ENCODE results near the gene TSEN2. TPM values are rescaled to one million over a fixed set of nuclear protein-coding genes. Genes with fewer than 3 reads are reported as not detected.

Gene TSEN2
- total and polyA plus RNA-seq, 2 of the 13 experiments (the other 11 are each of a cell fraction or from before 2014, with no cell fraction given): 11.0 to 17.3 TPM

DNA sequence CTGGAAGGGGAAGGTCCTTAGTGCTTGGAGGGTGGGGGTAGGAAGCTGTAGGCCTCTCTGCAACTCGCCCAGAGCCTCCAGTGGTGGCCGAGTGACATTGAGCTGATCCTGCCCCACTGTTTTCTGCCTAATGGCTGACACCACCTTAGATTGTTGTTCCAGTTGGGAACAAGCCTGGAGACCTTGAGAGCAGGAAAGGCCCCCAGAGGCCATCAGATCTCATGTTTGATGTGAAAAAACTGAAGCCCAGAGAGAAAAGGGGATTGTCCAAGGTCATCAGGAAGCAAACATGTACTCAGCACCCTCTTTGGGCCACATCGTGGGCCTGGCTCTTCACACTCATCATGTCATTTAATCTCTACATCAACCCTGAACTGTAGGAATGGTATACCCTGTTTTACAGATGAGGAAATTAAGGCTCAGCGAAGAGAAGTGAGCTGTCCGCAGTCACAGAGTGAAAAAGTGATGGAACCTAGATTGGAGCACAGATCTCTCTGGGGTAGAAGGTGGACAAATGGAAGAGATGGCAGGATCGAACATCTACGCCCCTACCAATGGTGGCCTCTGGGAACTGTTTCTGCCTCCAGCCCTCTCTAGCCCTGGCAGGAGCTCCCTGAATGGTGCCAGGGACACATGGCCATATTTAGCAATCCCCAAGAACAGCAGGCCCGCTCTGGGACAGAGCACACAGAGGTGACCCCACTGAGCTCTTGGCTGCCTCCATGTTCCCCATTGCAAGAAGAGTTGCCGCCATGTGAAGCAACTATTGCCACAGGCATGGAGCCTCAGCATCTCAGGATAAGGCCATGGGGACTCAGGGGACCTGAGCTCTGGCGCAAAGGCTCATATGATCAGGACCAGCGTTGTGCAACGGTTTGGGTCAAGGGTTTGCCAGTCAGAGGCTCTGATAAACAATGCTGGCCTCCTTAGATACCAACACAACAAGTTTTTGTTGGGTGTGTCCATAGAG, 31.6 kb upstream of the TSEN2 start (continued):
- TF ChIP-seq, protein P1, sequence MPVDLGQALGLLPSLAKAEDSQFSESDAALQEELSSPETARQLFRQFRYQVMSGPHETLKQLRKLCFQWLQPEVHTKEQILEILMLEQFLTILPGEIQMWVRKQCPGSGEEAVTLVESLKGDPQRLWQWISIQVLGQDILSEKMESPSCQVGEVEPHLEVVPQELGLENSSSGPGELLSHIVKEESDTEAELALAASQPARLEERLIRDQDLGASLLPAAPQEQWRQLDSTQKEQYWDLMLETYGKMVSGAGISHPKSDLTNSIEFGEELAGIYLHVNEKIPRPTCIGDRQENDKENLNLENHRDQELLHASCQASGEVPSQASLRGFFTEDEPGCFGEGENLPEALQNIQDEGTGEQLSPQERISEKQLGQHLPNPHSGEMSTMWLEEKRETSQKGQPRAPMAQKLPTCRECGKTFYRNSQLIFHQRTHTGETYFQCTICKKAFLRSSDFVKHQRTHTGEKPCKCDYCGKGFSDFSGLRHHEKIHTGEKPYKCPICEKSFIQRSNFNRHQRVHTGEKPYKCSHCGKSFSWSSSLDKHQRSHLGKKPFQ (CRISPR knock-in tag; IDR thresholded peaks at IDR 0.05; ENCODE audit: insufficient replicate concordance): peak; percentile 86
- TF ChIP-seq ZNF800 (CRISPR knock-in tag; IDR thresholded peaks at IDR 0.05): no peak
- TF ChIP-seq AKAP8 (CRISPR knock-in tag; IDR thresholded peaks at IDR 0.05): peak; percentile 72; the same call in 1 of the 2 replicates
- TF ChIP-seq MEIS1 (CRISPR knock-in tag; IDR thresholded peaks at IDR 0.05; ENCODE audit: borderline replicate concordance): peak; percentile 69; the same call in 1 of the 2 replicates
- TF ChIP-seq, protein P2, sequence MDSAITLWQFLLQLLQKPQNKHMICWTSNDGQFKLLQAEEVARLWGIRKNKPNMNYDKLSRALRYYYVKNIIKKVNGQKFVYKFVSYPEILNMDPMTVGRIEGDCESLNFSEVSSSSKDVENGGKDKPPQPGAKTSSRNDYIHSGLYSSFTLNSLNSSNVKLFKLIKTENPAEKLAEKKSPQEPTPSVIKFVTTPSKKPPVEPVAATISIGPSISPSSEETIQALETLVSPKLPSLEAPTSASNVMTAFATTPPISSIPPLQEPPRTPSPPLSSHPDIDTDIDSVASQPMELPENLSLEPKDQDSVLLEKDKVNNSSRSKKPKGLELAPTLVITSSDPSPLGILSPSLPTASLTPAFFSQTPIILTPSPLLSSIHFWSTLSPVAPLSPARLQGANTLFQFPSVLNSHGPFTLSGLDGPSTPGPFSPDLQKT (CRISPR knock-in tag; IDR thresholded peaks at IDR 0.05; ENCODE audit: borderline replicate concordance): no peak
- TF ChIP-seq NFE2 (CRISPR knock-in tag; IDR thresholded peaks at IDR 0.05): no peak
- TF ChIP-seq CEBPG (CRISPR knock-in tag; IDR thresholded peaks at IDR 0.05): peak; percentile 19; the same call in 1 of the 2 replicates
- no peak for TF ChIP-seq PCBP2 (optimal IDR thresholded peaks at IDR 0.05; ENCODE audit: low read depth, low read length, poor library complexity, severe bottlenecking)
- TF ChIP-seq, protein P3, sequence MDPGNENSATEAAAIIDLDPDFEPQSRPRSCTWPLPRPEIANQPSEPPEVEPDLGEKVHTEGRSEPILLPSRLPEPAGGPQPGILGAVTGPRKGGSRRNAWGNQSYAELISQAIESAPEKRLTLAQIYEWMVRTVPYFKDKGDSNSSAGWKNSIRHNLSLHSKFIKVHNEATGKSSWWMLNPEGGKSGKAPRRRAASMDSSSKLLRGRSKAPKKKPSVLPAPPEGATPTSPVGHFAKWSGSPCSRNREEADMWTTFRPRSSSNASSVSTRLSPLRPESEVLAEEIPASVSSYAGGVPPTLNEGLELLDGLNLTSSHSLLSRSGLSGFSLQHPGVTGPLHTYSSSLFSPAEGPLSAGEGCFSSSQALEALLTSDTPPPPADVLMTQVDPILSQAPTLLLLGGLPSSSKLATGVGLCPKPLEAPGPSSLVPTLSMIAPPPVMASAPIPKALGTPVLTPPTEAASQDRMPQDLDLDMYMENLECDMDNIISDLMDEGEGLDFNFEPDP (CRISPR knock-in tag; conservative IDR thresholded peaks at IDR 0.05): no peak
- no peak for TF ChIP-seq DDIT3 (CRISPR knock-in tag; IDR thresholded peaks at IDR 0.05)
- TF ChIP-seq ZNF337 (CRISPR knock-in tag; IDR thresholded peaks at IDR 0.05; ENCODE audit: borderline replicate concordance, low read depth): 0 out of 2 replicates have a peak, but pooled peaks have one; percentile 65
- TF ChIP-seq ZBTB21 (CRISPR knock-in tag; IDR thresholded peaks at IDR 0.05): no peak
- peak; percentile 79; the same call in 1 of the 2 replicates for TF ChIP-seq SMAD3 (CRISPR knock-in tag; IDR thresholded peaks at IDR 0.05)
- TF ChIP-seq, protein P4, sequence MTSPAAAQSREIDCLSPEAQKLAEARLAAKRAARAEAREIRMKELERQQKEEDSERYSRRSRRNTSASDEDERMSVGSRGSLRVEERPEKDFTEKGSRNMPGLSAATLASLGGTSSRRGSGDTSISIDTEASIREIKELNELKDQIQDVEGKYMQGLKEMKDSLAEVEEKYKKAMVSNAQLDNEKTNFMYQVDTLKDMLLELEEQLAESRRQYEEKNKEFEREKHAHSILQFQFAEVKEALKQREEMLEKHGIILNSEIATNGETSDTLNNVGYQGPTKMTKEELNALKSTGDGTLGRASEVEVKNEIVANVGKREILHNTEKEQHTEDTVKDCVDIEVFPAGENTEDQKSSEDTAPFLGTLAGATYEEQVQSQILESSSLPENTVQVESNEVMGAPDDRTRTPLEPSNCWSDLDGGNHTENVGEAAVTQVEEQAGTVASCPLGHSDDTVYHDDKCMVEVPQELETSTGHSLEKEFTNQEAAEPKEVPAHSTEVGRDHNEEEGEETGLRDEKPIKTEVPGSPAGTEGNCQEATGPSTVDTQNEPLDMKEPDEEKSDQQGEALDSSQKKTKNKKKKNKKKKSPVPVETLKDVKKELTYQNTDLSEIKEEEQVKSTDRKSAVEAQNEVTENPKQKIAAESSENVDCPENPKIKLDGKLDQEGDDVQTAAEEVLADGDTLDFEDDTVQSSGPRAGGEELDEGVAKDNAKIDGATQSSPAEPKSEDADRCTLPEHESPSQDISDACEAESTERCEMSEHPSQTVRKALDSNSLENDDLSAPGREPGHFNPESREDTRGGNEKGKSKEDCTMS (CRISPR knock-in tag; conservative IDR thresholded peaks at IDR 0.05): no peak
